ENCODE results near the gene TANK. TPM values are rescaled to one million over a fixed set of nuclear protein-coding genes. Genes with fewer than 3 reads are reported as not detected.

The TANK gene
- polyA plus RNA-seq, 3 donors, result 72.7 to 91.7 (median 73.5) TPM

DNA sequence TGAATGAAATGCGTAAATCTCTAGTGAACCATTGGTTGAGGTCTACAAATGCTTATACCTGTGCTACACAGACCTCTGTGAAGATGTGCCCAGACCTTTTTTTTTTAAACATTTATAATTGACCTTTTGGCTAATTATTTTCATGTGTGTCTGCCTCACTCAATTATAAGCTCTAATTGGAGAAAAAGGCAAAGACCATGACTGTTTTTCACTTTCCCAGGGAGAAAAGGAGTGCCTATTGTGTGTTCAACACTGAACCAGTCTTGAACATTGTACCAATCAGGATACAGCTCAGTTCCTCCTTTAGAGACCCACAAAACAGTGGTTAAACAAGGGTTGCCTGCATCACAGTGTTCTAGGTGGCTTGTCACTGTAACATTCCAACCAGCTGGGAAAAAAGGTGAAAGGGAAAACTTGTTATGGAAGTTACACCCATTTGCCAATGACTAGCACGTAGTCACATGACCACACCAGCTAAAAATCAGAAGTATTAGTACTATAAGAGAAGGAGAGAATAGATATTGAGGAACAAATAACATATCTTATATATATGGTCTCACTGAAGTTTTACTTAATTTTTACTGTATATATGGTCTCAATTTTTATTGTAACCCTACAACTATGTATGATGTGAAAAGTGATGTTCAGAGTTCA lies 13.4 kb downstream of the TANK start:
- H4K20me1 ChIP-seq (ENCODE audit: insufficient read depth, low read length), result peaks cover 81% of the 10 kb centered on the region
- peak overlapping the region in 1 of 2 donors; percentile 45 for H3K27ac ChIP-seq (ENCODE audit: low read depth in 1 of 2, low read length in 2 of 2)
- no peak overlapping the region for H3K4me2 ChIP-seq (replicated peaks; ENCODE audit: extremely low read depth, low read length, poor library complexity, severe bottlenecking)
- intact Hi-C loops (cut with micrococcal nuclease), result no loop called here
- DNase-seq, result no peak
- H3K4me1 Mint-ChIP-seq, result peaks cover 86% of the 10 kb centered on the region
- TF ChIP-seq, protein P1, sequence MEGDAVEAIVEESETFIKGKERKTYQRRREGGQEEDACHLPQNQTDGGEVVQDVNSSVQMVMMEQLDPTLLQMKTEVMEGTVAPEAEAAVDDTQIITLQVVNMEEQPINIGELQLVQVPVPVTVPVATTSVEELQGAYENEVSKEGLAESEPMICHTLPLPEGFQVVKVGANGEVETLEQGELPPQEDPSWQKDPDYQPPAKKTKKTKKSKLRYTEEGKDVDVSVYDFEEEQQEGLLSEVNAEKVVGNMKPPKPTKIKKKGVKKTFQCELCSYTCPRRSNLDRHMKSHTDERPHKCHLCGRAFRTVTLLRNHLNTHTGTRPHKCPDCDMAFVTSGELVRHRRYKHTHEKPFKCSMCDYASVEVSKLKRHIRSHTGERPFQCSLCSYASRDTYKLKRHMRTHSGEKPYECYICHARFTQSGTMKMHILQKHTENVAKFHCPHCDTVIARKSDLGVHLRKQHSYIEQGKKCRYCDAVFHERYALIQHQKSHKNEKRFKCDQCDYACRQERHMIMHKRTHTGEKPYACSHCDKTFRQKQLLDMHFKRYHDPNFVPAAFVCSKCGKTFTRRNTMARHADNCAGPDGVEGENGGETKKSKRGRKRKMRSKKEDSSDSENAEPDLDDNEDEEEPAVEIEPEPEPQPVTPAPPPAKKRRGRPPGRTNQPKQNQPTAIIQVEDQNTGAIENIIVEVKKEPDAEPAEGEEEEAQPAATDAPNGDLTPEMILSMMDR (IDR thresholded peaks at IDR 0.05), result no peak
- WGBS (ENCODE audit: insufficient coverage), result no CpG with 5 or more reads among the region's 2 CpGs
- peaks cover 3 to 19% of the 10 kb centered on the region in 2 donors for H3K36me3 ChIP-seq (replicated peaks in 1 of 2; ENCODE audit: control insufficient read depth in 1 of 2, insufficient read depth in 2 of 2, low read length in 2 of 2)
- peaks cover 70 to 95% of the 10 kb centered on the region in 2 donors for H3K4me1 ChIP-seq (ENCODE audit: control insufficient read depth in 1 of 2, insufficient read depth in 2 of 2, low read length in 2 of 2)
- no peak overlapping the region for H2AFZ ChIP-seq (ENCODE audit: insufficient read depth, low read depth, low read length, poor library complexity, severe bottlenecking)
- no peak overlapping the region for H3K4me3 ChIP-seq (replicated peaks in 1 of 3; ENCODE audit: low read depth in 2 of 3, low read length in 3 of 3)
- no peak overlapping the region for H3K4me3 Mint-ChIP-seq
- H3K9me3 ChIP-seq (replicated peaks in 1 of 2; ENCODE audit: control insufficient read depth in 1 of 2, insufficient read depth in 1 of 2, low read length in 2 of 2), result no peaks in the 10 kb centered on the region
- H3K9ac ChIP-seq (ENCODE audit: insufficient read depth, low read length, poor library complexity, severe bottlenecking), result no peak overlapping the region
- H3K27me3 Mint-ChIP-seq (ENCODE audit: low read depth in 3 of 3), result no peaks in the 10 kb centered on the region
- peaks cover 24 to 41% of the 10 kb centered on the region in 2 donors for H3K36me3 Mint-ChIP-seq
- peak overlapping the region in 2 of 7 donors; percentile 6 to 36 for H3K27ac Mint-ChIP-seq
- H3K79me2 ChIP-seq (ENCODE audit: insufficient read depth, low read length), result peaks cover 100% of the 10 kb centered on the region
- H3K9me3 Mint-ChIP-seq, result peaks cover 0 to 2% (median 0%) of the 10 kb centered on the region in 7 donors
- no peaks in the 10 kb centered on the region for H3K27me3 ChIP-seq (ENCODE audit: control insufficient read depth in 2 of 2, insufficient read depth in 2 of 2, low read length in 2 of 2)

- no peaks in the 10 kb centered on the region for H3K9me3 Mint-ChIP-seq
- H3K27ac Mint-ChIP-seq, result peak overlapping the region in 6 of 7 donors; percentile 5 to 84 (median 50)
- TF ChIP-seq, protein P1 (IDR thresholded peaks at IDR 0.05), result no peak
- no peak overlapping the region for H3K9ac ChIP-seq (ENCODE audit: insufficient read depth, low read length, poor library complexity, severe bottlenecking)
- H4K20me1 ChIP-seq (ENCODE audit: insufficient read depth, low read length), result peaks cover 96% of the 10 kb centered on the region
- H3K9me3 ChIP-seq (replicated peaks in 1 of 2; ENCODE audit: control insufficient read depth in 1 of 2, insufficient read depth in 1 of 2, low read length in 2 of 2), result no peaks in the 10 kb centered on the region
- WGBS (ENCODE audit: insufficient coverage), result no CpG with 5 or more reads among the region's 1 CpG
- peaks cover 34 to 51% of the 10 kb centered on the region in 2 donors for H3K36me3 ChIP-seq (replicated peaks in 1 of 2; ENCODE audit: control insufficient read depth in 1 of 2, insufficient read depth in 2 of 2, low read length in 2 of 2)
- H3K36me3 Mint-ChIP-seq, result peaks cover 50 to 69% of the 10 kb centered on the region in 2 donors
- no peak overlapping the region for H3K4me3 ChIP-seq (replicated peaks in 1 of 3; ENCODE audit: low read depth in 2 of 3, low read length in 3 of 3)
- peak overlapping the region in 1 of 2 donors; percentile 45 for H3K27ac ChIP-seq (ENCODE audit: low read depth in 1 of 2, low read length in 2 of 2)
- H3K4me1 ChIP-seq (ENCODE audit: control insufficient read depth in 1 of 2, insufficient read depth in 2 of 2, low read length in 2 of 2), result peaks cover 33 to 60% of the 10 kb centered on the region in 2 donors
- no peaks in the 10 kb centered on the region for H3K27me3 Mint-ChIP-seq (ENCODE audit: low read depth in 3 of 3)
- intact Hi-C loops (cut with micrococcal nuclease), result no loop called here
- no peak overlapping the region for H3K4me3 Mint-ChIP-seq
- H3K4me1 Mint-ChIP-seq, result peaks cover 61% of the 10 kb centered on the region
- no peaks in the 10 kb centered on the region for H3K27me3 ChIP-seq (ENCODE audit: control insufficient read depth in 2 of 2, insufficient read depth in 2 of 2, low read length in 2 of 2)
- peak in 2 of 3 donors; percentile 49 to 67 for DNase-seq
- H3K4me2 ChIP-seq (replicated peaks; ENCODE audit: extremely low read depth, low read length, poor library complexity, severe bottlenecking), result no peak overlapping the region
- H2AFZ ChIP-seq (ENCODE audit: insufficient read depth, low read depth, low read length, poor library complexity, severe bottlenecking), result no peak overlapping the region
- H3K79me2 ChIP-seq (ENCODE audit: insufficient read depth, low read length), result peaks cover 100% of the 10 kb centered on the region
Measured at GRCh38 chr2:161177969-161178368, 17.7 kb downstream of the TANK start.

Data from CD14-positive monocyte (primary cell).